ENCODE results near the gene FAM110C. TPM values are rescaled to one million over a fixed set of nuclear protein-coding genes. Genes with fewer than 3 reads are reported as not detected.

Gene FAM110C
- total RNA-seq, 1 experiment from 2014 or later: 5.0 TPM

GRCh38 chr2:32068-32467 lies 14.2 kb downstream of the FAM110C start:
- intact Hi-C loops (cut with micrococcal nuclease): no loop called here
- BruUV-seq (replicated peaks): no TSS peak
- H3K79me2 ChIP-seq (ENCODE audit: low read length): no peaks in the 10 kb centered on the region
- TF ChIP-seq EZH2phosphoT487 (IDR thresholded peaks at IDR 0.05; ENCODE audit: borderline replicate concordance, low read length) (no peak), CTCF (conservative IDR thresholded peaks at IDR 0.05; ENCODE audit: low read depth, low read length) (no peak), EZH2 (IDR thresholded peaks at IDR 0.05; ENCODE audit: low read length, unreplicated experiment) (no peak)
- H3K9me3 ChIP-seq (ENCODE audit: low read length): no peaks in the 10 kb centered on the region
- H3K27me3 ChIP-seq (ENCODE audit: low read length): no peaks in the 10 kb centered on the region
- no peaks in the 10 kb centered on the region for H4K20me1 ChIP-seq (ENCODE audit: low read length)
- no peak overlapping the region for H3K27ac ChIP-seq (ENCODE audit: low read length)
- ATAC-seq (no peak), DNase-seq (no peak)
- H3K36me3 ChIP-seq (ENCODE audit: low read depth, low read length): no peaks in the 10 kb centered on the region
- H3K4me3 ChIP-seq (ENCODE audit: low read length): no peak overlapping the region
- peaks cover 27% of the 10 kb centered on the region for H3K4me1 ChIP-seq (ENCODE audit: insufficient read depth, low read length)
- H3K9ac ChIP-seq (ENCODE audit: low read length): no peak overlapping the region
- no peaks in the 10 kb centered on the region for H3F3A ChIP-seq (ENCODE audit: low read length, unreplicated experiment)
- ChIA-PET CTCF (no interaction called here), POLR2A (ENCODE audit: unreplicated experiment) (no interaction called here)
- H3K4me2 ChIP-seq (ENCODE audit: low read length): no peak overlapping the region
- H2AFZ ChIP-seq (ENCODE audit: low read length): no peak overlapping the region
- H3K9me2 ChIP-seq (replicated peaks; ENCODE audit: low read length): no peaks in the 10 kb centered on the region

- Histone ChIP-seq H3K36me3 (ENCODE audit: low read depth, low read length) (no peaks in the 10 kb centered on the region), H3K79me2 (ENCODE audit: low read length) (no peaks in the 10 kb centered on the region), H3K9ac (ENCODE audit: low read length) (no peak overlapping the region), H3K27me3 (ENCODE audit: low read length) (no peaks in the 10 kb centered on the region), H3K9me3 (ENCODE audit: low read length) (no peaks in the 10 kb centered on the region), H3K4me3 (ENCODE audit: low read length) (no peak overlapping the region), H3K27ac (ENCODE audit: low read length) (no peak overlapping the region), H3F3A (ENCODE audit: low read length, unreplicated experiment) (no peaks in the 10 kb centered on the region), H2AFZ (ENCODE audit: low read length) (no peak overlapping the region), H3K4me2 (ENCODE audit: low read length) (no peak overlapping the region), H3K9me2 (replicated peaks; ENCODE audit: low read length) (no peaks in the 10 kb centered on the region), H3K4me1 (ENCODE audit: insufficient read depth, low read length) (peaks cover 8% of the 10 kb centered on the region), H4K20me1 (ENCODE audit: low read length) (no peaks in the 10 kb centered on the region)
- intact Hi-C loops (cut with micrococcal nuclease): no loop called here
- ChIA-PET POLR2A (ENCODE audit: unreplicated experiment) (no interaction called here), CTCF (no interaction called here)
- no peak for DNase-seq
- no TSS peak for BruUV-seq (replicated peaks)
- TF ChIP-seq CTCF (conservative IDR thresholded peaks at IDR 0.05; ENCODE audit: low read depth, low read length): no peak
- ATAC-seq: no peak
Observed at GRCh38 chr2:29253-29652, 17.1 kb downstream of the FAM110C start.

- no peak overlapping the region for H3K4me2 ChIP-seq (ENCODE audit: low read length)
- no peak for DNase-seq
- ChIA-PET CTCF (no interaction called here), POLR2A (ENCODE audit: unreplicated experiment) (no interaction called here)
- intact Hi-C loops (cut with micrococcal nuclease): no loop called here
- no peak overlapping the region for H3K27ac ChIP-seq (ENCODE audit: low read length)
- H3K4me3 ChIP-seq (ENCODE audit: low read length): no peak overlapping the region
- H3K79me2 ChIP-seq (ENCODE audit: low read length): no peaks in the 10 kb centered on the region
- H4K20me1 ChIP-seq (ENCODE audit: low read length): no peaks in the 10 kb centered on the region
- TF ChIP-seq CTCF (conservative IDR thresholded peaks at IDR 0.05; ENCODE audit: low read depth, low read length) (no peak), EZH2phosphoT487 (IDR thresholded peaks at IDR 0.05; ENCODE audit: borderline replicate concordance, low read length) (no peak), EZH2 (IDR thresholded peaks at IDR 0.05; ENCODE audit: low read length, unreplicated experiment) (no peak)
- no peak for ATAC-seq
- no TSS peak for BruUV-seq (replicated peaks)
- H3K36me3 ChIP-seq (ENCODE audit: low read depth, low read length): no peaks in the 10 kb centered on the region
- no peaks in the 10 kb centered on the region for H3F3A ChIP-seq (ENCODE audit: low read length, unreplicated experiment)
- peaks cover 3% of the 10 kb centered on the region; the same call in 1 of the 2 replicates for H3K4me1 ChIP-seq (ENCODE audit: insufficient read depth, low read length)
- no peaks in the 10 kb centered on the region for H3K27me3 ChIP-seq (ENCODE audit: low read length)
- no peak overlapping the region for H3K9ac ChIP-seq (ENCODE audit: low read length)
- H2AFZ ChIP-seq (ENCODE audit: low read length): no peak overlapping the region
- no peaks in the 10 kb centered on the region for H3K9me3 ChIP-seq (ENCODE audit: low read length)
- no peaks in the 10 kb centered on the region for H3K9me2 ChIP-seq (replicated peaks; ENCODE audit: low read length)
Observed at GRCh38 chr2:28406-28975, 17.8 kb downstream of the FAM110C start.

All from PC-3 (cell line).